HepG2 (cell line): ENCODE measurements around the gene BRCA1. TPM values are rescaled to one million over a fixed set of nuclear protein-coding genes. Genes with fewer than 3 reads are reported as not detected.
A peak's percentile ranks its signal among the peaks of the same experiment; 100 is the strongest.

Experiments
- EP300 ChIP-seq, 3 experiments: sonication (generic) in 1 of 3; formaldehyde crosslinking in 1 of 3; IDR thresholded peaks; 2 replicates each; pipeline versions ENCODE4 v1.5.1 to v1.6.1; 2011 to 2020; ENCODE audit warnings: low read depth in 2 of 3, low read length in 2 of 3, borderline replicate concordance in 1 of 3, improper control_type of control experiment in 1 of 3, mild to moderate bottlenecking in 1 of 3, missing genetic modification reagents in 1 of 3, moderate library complexity in 1 of 3
- ETV6 ChIP-seq: sonication (generic); formaldehyde crosslinking; conservative IDR thresholded peaks from 2 replicates; pipeline ENCODE4 v1.4.0; 2020; ENCODE audit warnings: missing genetic modification reagents
- MAFG ChIP-seq: sonication (generic); formaldehyde crosslinking; IDR thresholded peaks from 2 replicates; pipeline ENCODE4 v1.5.1; 2020; ENCODE audit warnings: mild to moderate bottlenecking, missing genetic modification reagents
- MXD1 ChIP-seq: sonication (generic); formaldehyde crosslinking; IDR thresholded peaks from 2 replicates; pipeline ENCODE4 v1.4.0; 2020; ENCODE audit warnings: mild to moderate bottlenecking, missing genetic modification reagents
- NR2C2 ChIP-seq: sonication (generic); formaldehyde crosslinking; IDR thresholded peaks from 2 replicates; pipeline ENCODE4 v1.4.0; 2020; ENCODE audit warnings: missing genetic modification reagents, mild to moderate bottlenecking, moderate library complexity, borderline replicate concordance
- SIX1 ChIP-seq: sonication (generic); formaldehyde crosslinking; IDR thresholded peaks from 2 replicates; pipeline ENCODE4 v1.4.0; 2020; ENCODE audit warnings: missing genetic modification reagents, borderline replicate concordance
- SPEN ChIP-seq: sonication (generic); formaldehyde crosslinking; IDR thresholded peaks from 2 replicates; pipeline ENCODE4 v1.5.1; 2020; ENCODE audit warnings: low read depth, mild to moderate bottlenecking, missing genetic modification reagents
- TARDBP ChIP-seq: sonication (generic); formaldehyde crosslinking; IDR thresholded peaks from 2 replicates; pipeline ENCODE4 v1.8.0; 2022; ENCODE audit warnings: mild to moderate bottlenecking, missing genetic modification reagents
- THAP9 ChIP-seq: sonication (generic); formaldehyde crosslinking; IDR thresholded peaks from 2 replicates; pipeline ENCODE4; 2020; ENCODE audit warnings: missing genetic modification reagents, mild to moderate bottlenecking, borderline replicate concordance
- ZBTB37 ChIP-seq: sonication (generic); formaldehyde crosslinking; IDR thresholded peaks from 2 replicates; pipeline ENCODE4 v1.4.0; 2020; ENCODE audit warnings: mild to moderate bottlenecking, missing genetic modification reagents
- ZNF124 ChIP-seq: sonication (generic); formaldehyde crosslinking; IDR thresholded peaks from 2 replicates; pipeline ENCODE4 v1.4.0; 2020; ENCODE audit warnings: missing genetic modification reagents
- ZNF256 ChIP-seq: sonication (generic); formaldehyde crosslinking; conservative IDR thresholded peaks from 2 replicates; pipeline ENCODE4 v1.4.0; 2020; ENCODE audit warnings: missing genetic modification reagents
- ZNF790 ChIP-seq: sonication (generic); formaldehyde crosslinking; IDR thresholded peaks from 2 replicates; pipeline ENCODE4 v1.8.0; 2022; ENCODE audit warnings: missing genetic modification reagents, mild to moderate bottlenecking, borderline replicate concordance
- ZSCAN21 ChIP-seq: sonication (generic); formaldehyde crosslinking; IDR thresholded peaks from 2 replicates; pipeline ENCODE4 v1.8.0; 2022; ENCODE audit warnings: mild to moderate bottlenecking, missing genetic modification reagents, moderate library complexity, borderline replicate concordance
- polyA plus RNA-seq, 8 experiments: library from polyadenylated mRNA; depleted of rRNA in 3 of 8; stranded (reverse) in 7 of 8; unstranded in 1 of 8; fragments of >200 nt; fragmentation: Illumina TruSeq in 4 of 8; extraction: Trizol in 4 of 8; gene quantifications; 2 replicates each; pipeline versions ENCODE4 v1.2.1 to v1.2.3, GENCODE V29; 2011 to 2016; ENCODE audit warnings: low read depth in 4 of 8, missing spikeins in 1 of 8, mixed read lengths in 1 of 8; ENCODE audit not compliant: insufficient read depth in 1 of 8
- total RNA-seq, 5 experiments: library from RNA; depleted of rRNA; stranded (reverse); fragments of >200 nt; fragmentation: Illumina TruSeq; extraction: Trizol; gene quantifications; 2 replicates each; pipeline ENCODE4 v1.2.3, GENCODE V29; 2016; ENCODE audit warnings: low read depth in 1 of 5
- TF ChIP-seq, protein P1 (sequence below): sonication (generic); formaldehyde crosslinking; conservative IDR thresholded peaks from 2 replicates; pipeline ENCODE4 v1.5.0; 2020; ENCODE audit warnings: missing genetic modification reagents
- TF ChIP-seq, protein P2 (sequence below): sonication (generic); formaldehyde crosslinking; IDR thresholded peaks from 2 replicates; pipeline ENCODE4 v1.5.1; 2020; ENCODE audit warnings: mild to moderate bottlenecking, missing genetic modification reagents, moderate library complexity

Gene BRCA1
- total and polyA plus RNA-seq, 2 of the 13 experiments (the other 11 are each of a cell fraction or from before 2014, with no cell fraction given): 13.3 to 37.5 TPM

DNA sequence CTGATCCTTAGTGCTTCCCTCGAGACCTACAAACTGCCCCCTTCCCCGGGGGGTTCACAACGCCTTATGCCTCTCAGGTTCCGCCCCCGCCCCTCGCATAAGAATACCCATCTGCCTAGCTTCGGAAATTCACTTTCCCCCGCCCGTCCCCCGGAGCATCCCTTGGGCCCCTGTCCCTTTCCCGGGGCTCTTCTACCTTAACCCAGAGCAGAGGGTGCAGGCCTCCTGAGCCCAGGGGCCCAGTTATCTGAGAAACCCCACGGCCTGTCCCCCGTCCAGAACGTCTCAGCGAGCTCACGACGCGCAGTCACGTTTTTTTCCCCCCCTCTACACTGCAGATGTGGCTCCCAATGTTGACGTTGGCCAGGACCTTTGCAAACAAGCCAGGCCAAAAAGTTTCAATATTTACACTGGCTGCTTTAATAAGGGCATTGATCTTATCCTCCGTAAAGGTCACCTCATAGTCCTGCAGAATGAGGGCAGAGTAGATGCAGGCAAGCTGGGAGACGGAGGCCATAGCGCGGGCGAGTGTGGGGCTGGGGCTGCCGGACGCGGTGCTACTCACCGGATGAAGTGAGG, 44.5 kb upstream of the BRCA1 start (continued):
- TF ChIP-seq ZNF124 (CRISPR knock-in tag) (no peak; the same call in 1 of the 2 replicates), ETV6 (CRISPR knock-in tag) (no peak), SPEN (CRISPR knock-in tag) (peak; percentile 22), THAP9 (CRISPR knock-in tag) (0 out of 2 replicates have a peak, but pooled peaks have one; percentile 39), ZBTB37 (CRISPR knock-in tag) (peak; percentile 20; the same call in 1 of the 2 replicates), ZNF256 (CRISPR knock-in tag) (no peak), SIX1 (CRISPR knock-in tag) (peak; percentile 56; the same call in 1 of the 2 replicates), MXD1 (CRISPR knock-in tag) (0 out of 2 replicates have a peak, but pooled peaks have one; percentile 37), ZSCAN21 (CRISPR knock-in tag) (no peak; the same call in 1 of the 2 replicates), TARDBP (peak; percentile 59; the same call in 1 of the 2 replicates), MAFG (no peak), EP300 (IDR thresholded peaks at IDR 0.05; ENCODE audit: low read depth in 2 of 2, low read length in 2 of 2) (peak; percentile 40 to 73; a peak in 3 of 4 replicates), EP300 (CRISPR knock-in tag; IDR thresholded peaks at IDR 0.05; ENCODE audit: borderline replicate concordance) (no peak; the same call in 1 of the 2 replicates), NR2C2 (peak; percentile 45; the same call in 1 of the 2 replicates), ZNF790 (CRISPR knock-in tag) (no peak)
- TF ChIP-seq, protein P1, sequence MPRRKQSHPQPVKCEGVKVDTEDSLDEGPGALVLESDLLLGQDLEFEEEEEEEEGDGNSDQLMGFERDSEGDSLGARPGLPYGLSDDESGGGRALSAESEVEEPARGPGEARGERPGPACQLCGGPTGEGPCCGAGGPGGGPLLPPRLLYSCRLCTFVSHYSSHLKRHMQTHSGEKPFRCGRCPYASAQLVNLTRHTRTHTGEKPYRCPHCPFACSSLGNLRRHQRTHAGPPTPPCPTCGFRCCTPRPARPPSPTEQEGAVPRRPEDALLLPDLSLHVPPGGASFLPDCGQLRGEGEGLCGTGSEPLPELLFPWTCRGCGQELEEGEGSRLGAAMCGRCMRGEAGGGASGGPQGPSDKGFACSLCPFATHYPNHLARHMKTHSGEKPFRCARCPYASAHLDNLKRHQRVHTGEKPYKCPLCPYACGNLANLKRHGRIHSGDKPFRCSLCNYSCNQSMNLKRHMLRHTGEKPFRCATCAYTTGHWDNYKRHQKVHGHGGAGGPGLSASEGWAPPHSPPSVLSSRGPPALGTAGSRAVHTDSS: no peak
- TF ChIP-seq, protein P2, sequence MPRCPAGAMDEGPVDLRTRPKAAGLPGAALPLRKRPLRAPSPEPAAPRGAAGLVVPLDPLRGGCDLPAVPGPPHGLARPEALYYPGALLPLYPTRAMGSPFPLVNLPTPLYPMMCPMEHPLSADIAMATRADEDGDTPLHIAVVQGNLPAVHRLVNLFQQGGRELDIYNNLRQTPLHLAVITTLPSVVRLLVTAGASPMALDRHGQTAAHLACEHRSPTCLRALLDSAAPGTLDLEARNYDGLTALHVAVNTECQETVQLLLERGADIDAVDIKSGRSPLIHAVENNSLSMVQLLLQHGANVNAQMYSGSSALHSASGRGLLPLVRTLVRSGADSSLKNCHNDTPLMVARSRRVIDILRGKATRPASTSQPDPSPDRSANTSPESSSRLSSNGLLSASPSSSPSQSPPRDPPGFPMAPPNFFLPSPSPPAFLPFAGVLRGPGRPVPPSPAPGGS (CRISPR knock-in tag): no peak; the same call in 1 of the 2 replicates
